GM12864 (cell line): ENCODE data around the gene KIAA2012.

Experiments
- DNase-seq: peaks from one replicate; pipeline ENCODE4 v3.0.0-alpha.2; 2011; ENCODE audit warnings: low read depth
- H3K4me3 ChIP-seq: 2 replicates; pipeline ENCODE4 v1.5.1; 2011; ENCODE audit warnings: mild to moderate bottlenecking, low read depth, low read length, control low read depth
- CTCF ChIP-seq: IDR thresholded peaks from 2 replicates; pipeline ENCODE4 v1.5.1; 2011; ENCODE audit warnings: low read depth, mild to moderate bottlenecking, moderate library complexity, low read length, control low read depth, inconsistent platforms; ENCODE audit errors: missing control alignments

The KIAA2012 gene

GRCh38 chr2:202091476-202091875, 18.4 kb downstream of the KIAA2012 start:
- no peak for TF ChIP-seq CTCF
- no peak overlapping the region for H3K4me3 ChIP-seq
- DNase-seq: no peak

- no peak for DNase-seq
- no peak overlapping the region for H3K4me3 ChIP-seq
- TF ChIP-seq CTCF: no peak
These were observed 21.5 kb downstream of the KIAA2012 start for GRCh38 chr2:202094426-202094986.

- no peak for DNase-seq
- H3K4me3 ChIP-seq: no peak overlapping the region
- TF ChIP-seq CTCF: no peak
These were observed 22.2 kb downstream of the KIAA2012 start for GRCh38 chr2:202095235-202095634.

- TF ChIP-seq CTCF: no peak
- H3K4me3 ChIP-seq: no peak overlapping the region
- no peak for DNase-seq
These were observed 23.7 kb downstream of the KIAA2012 start for GRCh38 chr2:202096736-202097135.

- no peak for DNase-seq
- TF ChIP-seq CTCF: no peak
- H3K4me3 ChIP-seq: no peak overlapping the region
These were observed 25.2 kb downstream of the KIAA2012 start for GRCh38 chr2:202098291-202098690.

- no peak for TF ChIP-seq CTCF
These were observed 26.5 kb downstream of the KIAA2012 start for GRCh38 chr2:202099515-202099914.

GRCh38 chr2:202100176-202100575, 27.1 kb downstream of the KIAA2012 start:
- TF ChIP-seq CTCF: no peak
- DNase-seq: no peak
- no peak overlapping the region for H3K4me3 ChIP-seq

More at GRCh38 chr2:202099515-202099914, 26.5 kb downstream of the KIAA2012 start:
- no peak for DNase-seq
- H3K4me3 ChIP-seq: no peak overlapping the region
